Right cardiac atrium (tissue), 5 donors: ENCODE results near the gene SLC25A30. TPM values are rescaled to one million over a fixed set of nuclear protein-coding genes. Genes with fewer than 3 reads are reported as not detected.
"Not testable (repeated sequence)": the region's sequence is repeated elsewhere in the genome, so short reads cannot be mapped to it uniquely, and the experiment has no call there.

Experiments
- ATAC-seq, 2 donors: fragments of 200-7000 bp; cut with Tn5 transposase; one replicate each; pipeline versions ENCODE4 v1.8.0 to v1.9.1; 2020; ENCODE audit warnings: moderate library complexity in 2 of 2, mild to moderate bottlenecking in 1 of 2
- DNase-seq, 3 donors: peaks; one replicate each; pipeline ENCODE4 v3.0.0-alpha.2; 2020
- H3K27ac ChIP-seq: one replicate; pipeline ENCODE4 v1.5.1; 2013; ENCODE audit warnings: mild to moderate bottlenecking, low read length, control low read depth, moderate library complexity
- H3K27me3 ChIP-seq: one replicate; pipeline ENCODE4 v1.6.1; 2013; ENCODE audit not compliant: control insufficient read depth, insufficient read depth
- H3K4me1 ChIP-seq: one replicate; pipeline ENCODE4 v1.6.1; 2013; ENCODE audit warnings: low read length; ENCODE audit not compliant: control insufficient read depth, insufficient read depth
- H3K4me3 ChIP-seq: one replicate; pipeline ENCODE4 v1.5.1; 2013; ENCODE audit warnings: low read length, control low read depth
- H3K9me3 ChIP-seq: one replicate; pipeline ENCODE4 v1.6.1; 2013; ENCODE audit warnings: low read length; ENCODE audit not compliant: control insufficient read depth
- WGBS: extraction: QIAGEN DNeasy Blood & Tissue Kit; methylation state at CpG from one replicate; pipeline ENCODE4 v1.1.7; 2013; 5-methylcytosine and 5-hydroxymethylcytosine counted together
- intact Hi-C, 4 donors: fragments of 100-400 bp; cut with DNase I; formaldehyde crosslinking; loops; one replicate each; pipeline versions ENCODE4 v1.11.0 to v1.14.0; 2022 to 2023
- polyA plus RNA-seq: library from polyadenylated mRNA; stranded (reverse); fragments of 200-250 nt; gene quantifications from one replicate; pipeline ENCODE4 v1.2.3, GENCODE V29; 2013
- total RNA-seq, 4 donors: library from RNA; stranded (reverse); fragmentation: NEBNext Ultra II Directional; extraction: Animal tissue kit (Norgen Biotek cat#: 25700); gene quantifications; one replicate each; pipeline ENCODE4 v1.2.1, GENCODE V29; 2021
- donor health status: healthy with polysubstance abuse.
- donor health status: DM: no; HTN: yes; CAD: no.
- donor health status: DM: no; HTN: no; CAD: no.
- donor health status: DM: no; HTN: yes; CAD: no; lungs with severe emphysema.
- donor health status: DM: yes; HTN: yes; CAD: no.

The SLC25A30 gene
- total and polyA plus RNA-seq, 5 donors: 29.8 to 72.2 (median 63.6) TPM

- ATAC-seq (no peak), DNase-seq (no peak)
- Histone ChIP-seq H3K4me1 (no peaks in the 10 kb centered on the region), H3K4me3 (no peak overlapping the region), H3K27ac (no peak overlapping the region), H3K9me3 (no peaks in the 10 kb centered on the region), H3K27me3 (no peaks in the 10 kb centered on the region)
- WGBS: 97% methylated on average over 4 of the region's 4 CpGs
- intact Hi-C loops: no loop called here
Measured at GRCh38 chr13:45365558-45365885, 52.7 kb downstream of the SLC25A30 start.

- no peaks in the 10 kb centered on the region for H3K9me3 ChIP-seq
- H3K4me1 ChIP-seq: no peaks in the 10 kb centered on the region
- ATAC-seq (no peak), DNase-seq (no peak)
- no peak overlapping the region for H3K4me3 ChIP-seq
- 94% methylated on average over 10 of the region's 10 CpGs for WGBS
- H3K27me3 ChIP-seq: no peaks in the 10 kb centered on the region
- no peak overlapping the region for H3K27ac ChIP-seq
- intact Hi-C loops: no loop called here
Measured at GRCh38 chr13:45364876-45365557, 53.2 kb downstream of the SLC25A30 start.

- intact Hi-C loops: no loop called here
Measured at GRCh38 chr13:45362939-45363338, 55.2 kb downstream of the SLC25A30 start.

GRCh38 chr13:45361596-45362206 lies 56.5 kb downstream of the SLC25A30 start:
- H3K4me3 ChIP-seq: no peak overlapping the region
- H3K27me3 ChIP-seq: no peaks in the 10 kb centered on the region
- peak in 1 of 2 donors; percentile 23 for ATAC-seq
- no peaks in the 10 kb centered on the region for H3K9me3 ChIP-seq
- DNase-seq: no peak
- intact Hi-C loops: no loop called here
- 94% methylated on average over 14 of the region's 14 CpGs for WGBS
- H3K27ac ChIP-seq: no peak overlapping the region
- peaks cover 2% of the 10 kb centered on the region for H3K4me1 ChIP-seq

More at GRCh38 chr13:45362939-45363338, 55.2 kb downstream of the SLC25A30 start:
- WGBS: 81% methylated on average over 2 of the region's 2 CpGs
- H3K27ac ChIP-seq: no peak overlapping the region
- no peaks in the 10 kb centered on the region for H3K27me3 ChIP-seq
- H3K4me1 ChIP-seq: no peaks in the 10 kb centered on the region
- no peaks in the 10 kb centered on the region for H3K9me3 ChIP-seq
- no peak overlapping the region for H3K4me3 ChIP-seq
- ATAC-seq (no peak), DNase-seq (no peak)

GRCh38 chr13:45356966-45357672 lies 61.1 kb downstream of the SLC25A30 start:
- no peaks in the 10 kb centered on the region for H3K27me3 ChIP-seq
- no peak for DNase-seq
- H3K27ac ChIP-seq: no peak overlapping the region
- peaks cover 2% of the 10 kb centered on the region for H3K4me1 ChIP-seq
- no peak for ATAC-seq
- H3K4me3 ChIP-seq: no peak overlapping the region
- intact Hi-C loops: no loop called here
- H3K9me3 ChIP-seq: no peaks in the 10 kb centered on the region
- 73% methylated on average over 7 of the region's 7 CpGs for WGBS

GRCh38 chr13:45353895-45354294 lies 64.3 kb downstream of the SLC25A30 start:
- intact Hi-C loops: no loop called here
- ATAC-seq (no peak), DNase-seq (no peak)
- Histone ChIP-seq H3K27ac (no peak overlapping the region), H3K27me3 (no peaks in the 10 kb centered on the region), H3K4me1 (peaks cover 2% of the 10 kb centered on the region), H3K4me3 (no peak overlapping the region), H3K9me3 (no peaks in the 10 kb centered on the region)
- 95% methylated on average over 1 of the region's 1 CpG for WGBS

GRCh38 chr13:45352031-45352430 lies 66.1 kb downstream of the SLC25A30 start:
- H3K4me3 ChIP-seq: no peak overlapping the region
- H3K9me3 ChIP-seq: no peaks in the 10 kb centered on the region
- ATAC-seq (no peak), DNase-seq (no peak)
- intact Hi-C loops: no loop called here
- 85% methylated on average over 10 of the region's 10 CpGs for WGBS
- no peak overlapping the region for H3K27ac ChIP-seq
- H3K4me1 ChIP-seq: peaks cover 2% of the 10 kb centered on the region
- no peaks in the 10 kb centered on the region for H3K27me3 ChIP-seq

GRCh38 chr13:45350152-45350551 lies 68.0 kb downstream of the SLC25A30 start:
- no peaks in the 10 kb centered on the region for H3K4me1 ChIP-seq
- H3K27me3 ChIP-seq: no peaks in the 10 kb centered on the region
- DNase-seq (no peak), ATAC-seq (no peak)
- no peak overlapping the region for H3K27ac ChIP-seq
- WGBS: 97% methylated on average over 8 of the region's 8 CpGs
- intact Hi-C loops: no loop called here
- H3K4me3 ChIP-seq: no peak overlapping the region
- H3K9me3 ChIP-seq: no peaks in the 10 kb centered on the region

- no peak overlapping the region for H3K27ac ChIP-seq
- ATAC-seq: peak; percentile 10 to 42
- intact Hi-C loops: no loop called here
Measured at GRCh38 chr13:45349438-45349837, 68.7 kb downstream of the SLC25A30 start.

GRCh38 chr13:45344064-45344463 lies 74.1 kb downstream of the SLC25A30 start:
- H3K27me3 ChIP-seq, H3K4me1 ChIP-seq, H3K9me3 ChIP-seq, DNase-seq, ATAC-seq, intact Hi-C loops, H3K27ac ChIP-seq, H3K4me3 ChIP-seq: not testable (repeated sequence)
- 95% methylated on average over 8 of the region's 8 CpGs for WGBS

More at GRCh38 chr13:45349438-45349837, 68.7 kb downstream of the SLC25A30 start:
- no peaks in the 10 kb centered on the region for H3K9me3 ChIP-seq
- no peaks in the 10 kb centered on the region for H3K4me1 ChIP-seq
- no peaks in the 10 kb centered on the region for H3K27me3 ChIP-seq
- DNase-seq: no peak
- WGBS: 17% methylated on average over 2 of the region's 2 CpGs
- no peak overlapping the region for H3K4me3 ChIP-seq
